Choroid plexus epithelial cell (primary cell): ENCODE measurements around the gene FBXW8.
A peak's percentile ranks its signal among the peaks of the same experiment; 100 is the strongest.

Experiments used
- DNase-seq: peaks from one replicate; pipeline ENCODE4 v3.0.0-alpha.2; 2010; ENCODE audit warnings: low read depth
- H3K4me3 ChIP-seq: 2 replicates; pipeline ENCODE4 v1.5.1; 2011; ENCODE audit warnings: low read depth, mild to moderate bottlenecking, control low read depth, low read length, moderate library complexity
- CTCF ChIP-seq: conservative IDR thresholded peaks from 2 replicates; pipeline ENCODE4 v1.5.1; 2011; ENCODE audit warnings: low read depth, mild to moderate bottlenecking, control low read depth, inconsistent platforms, low read length, moderate library complexity

The FBXW8 gene

GRCh38 chr12:116999066-116999465 lies 88.3 kb downstream of the FBXW8 start:
- no peak for DNase-seq
- H3K4me3 ChIP-seq: no peak overlapping the region
- TF ChIP-seq CTCF: no peak

DNA sequence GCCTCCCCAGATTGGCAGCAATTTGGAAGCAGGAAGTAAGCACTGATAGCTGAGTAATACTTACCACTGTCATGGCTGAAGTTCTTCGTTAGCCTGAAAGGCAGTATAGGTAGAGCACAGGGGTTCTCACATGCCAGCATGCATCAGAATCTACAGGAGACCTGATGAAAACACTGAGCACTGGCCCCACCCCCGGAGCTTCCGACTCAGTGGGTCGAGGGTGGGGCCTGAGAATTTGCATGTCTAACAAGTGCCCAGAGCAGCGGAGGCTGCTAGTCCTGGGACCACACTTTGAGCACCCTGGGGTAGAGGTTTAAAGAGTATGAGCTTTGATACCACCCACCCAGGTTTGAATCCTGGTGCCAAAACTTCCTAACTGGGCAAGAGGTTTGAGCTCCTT lies 89.6 kb downstream of the FBXW8 start:
- no peak for DNase-seq
- TF ChIP-seq CTCF: no peak
- H3K4me3 ChIP-seq: no peak overlapping the region

DNA sequence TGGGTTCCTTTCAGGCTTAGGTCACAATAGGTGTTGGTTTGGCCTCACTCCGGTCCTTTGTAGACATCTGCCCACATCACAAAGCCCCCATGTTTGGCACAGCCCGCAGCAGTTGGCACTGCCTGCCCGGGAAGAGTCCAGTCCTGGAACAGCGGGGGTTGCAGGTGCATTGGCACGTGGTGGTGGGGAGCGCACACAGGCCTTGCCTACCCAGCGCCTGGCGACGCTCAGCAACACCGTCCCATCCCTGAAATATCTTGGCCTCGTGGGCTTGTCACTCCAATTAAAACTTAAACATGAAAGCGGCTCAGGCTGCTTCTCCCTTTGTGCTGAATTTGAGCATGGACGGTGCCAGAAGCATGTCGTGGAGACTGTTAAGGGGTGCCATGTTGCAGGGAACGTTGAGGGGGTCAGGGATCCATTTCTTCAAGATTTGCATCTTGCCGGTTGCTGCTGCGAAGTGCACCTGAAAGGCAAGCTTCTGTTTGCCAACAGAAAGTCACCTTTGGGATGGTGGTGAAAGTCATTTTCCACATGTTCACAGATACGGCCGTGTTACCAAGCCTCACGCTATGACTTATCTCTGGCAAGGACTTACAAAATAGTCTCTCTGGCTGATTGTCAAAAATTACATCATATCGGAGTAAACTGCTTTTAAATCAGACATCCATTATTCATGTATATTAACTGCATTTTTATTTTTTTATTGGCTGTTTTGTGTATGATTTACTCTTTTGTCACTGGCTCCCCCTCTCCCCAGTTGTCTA lies 91.5 kb downstream of the FBXW8 start:
- no peak overlapping the region for H3K4me3 ChIP-seq
- DNase-seq: peak; percentile 48
- no peak for TF ChIP-seq CTCF

GRCh38 chr12:117003883-117004404 lies 93.2 kb downstream of the FBXW8 start:
- TF ChIP-seq CTCF: no peak
- H3K4me3 ChIP-seq: no peak overlapping the region
- no peak for DNase-seq

GRCh38 chr12:117005417-117006046 lies 94.8 kb downstream of the FBXW8 start:
- DNase-seq: no peak
- no peak for TF ChIP-seq CTCF
- no peak overlapping the region for H3K4me3 ChIP-seq

DNA sequence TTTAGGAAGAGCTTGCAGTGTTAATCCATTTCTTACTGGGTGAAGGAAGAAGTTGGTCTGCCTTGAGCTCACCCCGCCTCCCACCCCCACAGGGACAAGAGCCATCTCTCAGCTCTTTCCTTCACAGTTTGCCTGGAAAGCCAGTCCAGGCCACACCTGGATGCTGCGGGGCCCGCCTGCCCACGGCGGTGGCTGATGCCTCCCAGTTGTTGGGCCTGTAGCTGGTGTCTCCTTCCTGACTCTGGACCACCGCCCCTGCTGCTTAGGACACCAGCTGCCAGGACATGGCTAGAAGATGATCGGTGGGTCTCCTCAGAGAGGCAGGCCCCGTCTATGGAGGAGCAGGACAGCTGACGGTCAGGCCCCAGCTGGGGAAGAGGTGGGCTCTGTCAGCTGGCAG lies 95.6 kb downstream of the FBXW8 start:
- TF ChIP-seq CTCF: no peak
- no peak for DNase-seq
- no peak overlapping the region for H3K4me3 ChIP-seq
